Neural cell (in vitro differentiated cells): ENCODE results near the gene ACSM4. TPM values are rescaled to one million over a fixed set of nuclear protein-coding genes. Genes with fewer than 3 reads are reported as not detected.

Source experiments
- H2AFZ ChIP-seq: fragments of 200-600, 300-800 bp; sonication (generic), shearing (Covaris generic); 2 replicates; pipeline ENCODE4 v1.6.0; 2014; ENCODE audit warnings: low read depth, mild to moderate bottlenecking, antibody characterized with exemption, low read length, moderate library complexity
- H3F3A ChIP-seq: fragments of 200-600 bp; shearing (Covaris generic); 2 replicates; pipeline ENCODE4 v1.6.1; 2016; ENCODE audit warnings: mild to moderate bottlenecking, moderate library complexity, mixed read lengths, antibody characterized with exemption, low read length; ENCODE audit not compliant: insufficient read depth, poor library complexity, severe bottlenecking
- H3K27ac ChIP-seq: fragments of 200-600, 300-800 bp; sonication (generic), shearing (Covaris generic); 2 replicates; pipeline ENCODE4 v1.5.1; 2014; ENCODE audit warnings: mild to moderate bottlenecking, low read length, moderate library complexity
- H3K27me3 ChIP-seq: fragments of 300-800, 200-600 bp; sonication (generic), shearing (Covaris generic); 2 replicates; pipeline ENCODE4 v1.6.0; 2014; ENCODE audit warnings: mild to moderate bottlenecking, low read depth, low read length, moderate library complexity; ENCODE audit not compliant: insufficient read depth
- H3K36me3 ChIP-seq: fragments of 300-800, 200-600 bp; sonication (generic), shearing (Covaris generic); 2 replicates; pipeline ENCODE4 v1.5.1; 2014; ENCODE audit warnings: mild to moderate bottlenecking, antibody characterized with exemption, low read length, moderate library complexity; ENCODE audit not compliant: insufficient read depth
- H3K4me2 ChIP-seq: fragments of 300-800, 200-600 bp; sonication (generic), shearing (Covaris generic); 2 replicates; pipeline ENCODE4 v1.6.0; 2014; ENCODE audit warnings: mild to moderate bottlenecking, low read length
- H3K4me3 ChIP-seq: fragments of 300-800, 200-600 bp; sonication (generic), shearing (Covaris generic); 2 replicates; pipeline ENCODE4 v1.5.1; 2014; ENCODE audit warnings: mild to moderate bottlenecking, low read length, moderate library complexity
- H3K79me2 ChIP-seq: fragments of 200-600 bp; shearing (Covaris generic); replicated peaks from 2 replicates; pipeline ENCODE4 v1.6.0; 2014; ENCODE audit warnings: mild to moderate bottlenecking, low read length, moderate library complexity; ENCODE audit not compliant: insufficient read depth
- H3K9ac ChIP-seq: fragments of 300-800, 200-600 bp; sonication (generic), shearing (Covaris generic); 2 replicates; pipeline ENCODE4 v1.6.1; 2016; ENCODE audit warnings: mild to moderate bottlenecking, low read length, mixed read lengths
- H3K9me2 ChIP-seq: fragments of 200-600 bp; shearing (Covaris generic); 2 replicates; pipeline ENCODE4 v1.6.1; 2016; ENCODE audit warnings: mild to moderate bottlenecking, low read length, mixed read lengths; ENCODE audit not compliant: insufficient read depth
- H3K9me3 ChIP-seq: fragments of 200-600, 300-800 bp; sonication (generic), shearing (Covaris generic); 2 replicates; pipeline ENCODE4 v1.6.1; 2016; ENCODE audit warnings: mild to moderate bottlenecking, mixed run types, low read length, moderate library complexity, mixed read lengths
- H4K20me1 ChIP-seq: fragments of 200-600 bp; shearing (Covaris generic); 2 replicates; pipeline ENCODE4 v1.6.1; 2016; ENCODE audit warnings: mild to moderate bottlenecking, mixed run types; ENCODE audit not compliant: insufficient read depth
- EP300 ChIP-seq: fragments of 450-650 bp; conservative IDR thresholded peaks from 2 replicates; pipeline ENCODE4 v1.6.1; 2014; ENCODE audit warnings: antibody characterized with exemption, mild to moderate bottlenecking, moderate library complexity; ENCODE audit not compliant: poor library complexity, severe bottlenecking
- EZH2 ChIP-seq: fragments of 200-600, 300-800 bp; shearing (Covaris generic), sonication (generic); IDR thresholded peaks from 2 replicates; pipeline ENCODE4 v1.6.1; 2014; ENCODE audit warnings: antibody characterized with exemption, low read length, borderline replicate concordance, mild to moderate bottlenecking; ENCODE audit not compliant: insufficient read depth, poor library complexity, severe bottlenecking
- MXI1 ChIP-seq: fragments of 450-650 bp; conservative IDR thresholded peaks from 2 replicates; pipeline ENCODE4 v1.6.1; 2014; ENCODE audit warnings: antibody characterized with exemption, mild to moderate bottlenecking; ENCODE audit not compliant: poor library complexity, severe bottlenecking
- POLR2AphosphoS5 ChIP-seq: IDR thresholded peaks from 2 replicates; pipeline ENCODE4 v1.6.1; 2012
- RAD21 ChIP-seq: fragments of 450-650 bp; conservative IDR thresholded peaks from 2 replicates; pipeline ENCODE4 v1.6.1; 2014; ENCODE audit warnings: antibody characterized with exemption, mild to moderate bottlenecking, moderate library complexity
- SMC3 ChIP-seq: fragments of 450-650 bp; conservative IDR thresholded peaks from 2 replicates; pipeline ENCODE4 v1.6.1; 2014; ENCODE audit warnings: antibody characterized with exemption, mild to moderate bottlenecking, moderate library complexity; ENCODE audit not compliant: poor library complexity
- TAF1 ChIP-seq: IDR thresholded peaks from 2 replicates; pipeline ENCODE4 v1.6.1; 2012; ENCODE audit warnings: low read depth
- polyA plus RNA-seq: library from polyadenylated mRNA; depleted of rRNA; stranded (reverse); fragments of >200 nt; gene quantifications from 2 replicates; pipeline ENCODE4 v1.2.3, GENCODE V29; 2014
- TF ChIP-seq, protein P1 (sequence below): IDR thresholded peaks from 2 replicates; pipeline ENCODE4 v1.6.1; 2012; ENCODE audit warnings: borderline replicate concordance
- TF ChIP-seq, protein P2 (sequence below): fragments of 450-650 bp; IDR thresholded peaks from 2 replicates; pipeline ENCODE4 v1.5.1; 2014; ENCODE audit warnings: antibody characterized with exemption, mild to moderate bottlenecking, moderate library complexity; ENCODE audit not compliant: poor library complexity, severe bottlenecking

Gene ACSM4
- polyA plus RNA-seq, 1 donor from 2014 or later: not detected

GRCh38 chr12:7349418-7349817 is 45.5 kb downstream of the ACSM4 start:
- Histone ChIP-seq H2AFZ (no peak overlapping the region), H3K9me2 (no peaks in the 10 kb centered on the region), H4K20me1 (no peaks in the 10 kb centered on the region), H3K27ac (no peak overlapping the region), H3K27me3 (no peaks in the 10 kb centered on the region), H3K4me3 (no peak overlapping the region), H3K36me3 (no peaks in the 10 kb centered on the region), H3K9ac (no peak overlapping the region), H3K9me3 (no peaks in the 10 kb centered on the region), H3F3A (no peaks in the 10 kb centered on the region), H3K79me2 (no peaks in the 10 kb centered on the region), H3K4me2 (no peak overlapping the region)
- TF ChIP-seq TAF1: no peak
- no peak for TF ChIP-seq EZH2
- no peak for TF ChIP-seq RAD21
- no peak for TF ChIP-seq POLR2AphosphoS5
- no peak for TF ChIP-seq MXI1
- TF ChIP-seq, protein P1, sequence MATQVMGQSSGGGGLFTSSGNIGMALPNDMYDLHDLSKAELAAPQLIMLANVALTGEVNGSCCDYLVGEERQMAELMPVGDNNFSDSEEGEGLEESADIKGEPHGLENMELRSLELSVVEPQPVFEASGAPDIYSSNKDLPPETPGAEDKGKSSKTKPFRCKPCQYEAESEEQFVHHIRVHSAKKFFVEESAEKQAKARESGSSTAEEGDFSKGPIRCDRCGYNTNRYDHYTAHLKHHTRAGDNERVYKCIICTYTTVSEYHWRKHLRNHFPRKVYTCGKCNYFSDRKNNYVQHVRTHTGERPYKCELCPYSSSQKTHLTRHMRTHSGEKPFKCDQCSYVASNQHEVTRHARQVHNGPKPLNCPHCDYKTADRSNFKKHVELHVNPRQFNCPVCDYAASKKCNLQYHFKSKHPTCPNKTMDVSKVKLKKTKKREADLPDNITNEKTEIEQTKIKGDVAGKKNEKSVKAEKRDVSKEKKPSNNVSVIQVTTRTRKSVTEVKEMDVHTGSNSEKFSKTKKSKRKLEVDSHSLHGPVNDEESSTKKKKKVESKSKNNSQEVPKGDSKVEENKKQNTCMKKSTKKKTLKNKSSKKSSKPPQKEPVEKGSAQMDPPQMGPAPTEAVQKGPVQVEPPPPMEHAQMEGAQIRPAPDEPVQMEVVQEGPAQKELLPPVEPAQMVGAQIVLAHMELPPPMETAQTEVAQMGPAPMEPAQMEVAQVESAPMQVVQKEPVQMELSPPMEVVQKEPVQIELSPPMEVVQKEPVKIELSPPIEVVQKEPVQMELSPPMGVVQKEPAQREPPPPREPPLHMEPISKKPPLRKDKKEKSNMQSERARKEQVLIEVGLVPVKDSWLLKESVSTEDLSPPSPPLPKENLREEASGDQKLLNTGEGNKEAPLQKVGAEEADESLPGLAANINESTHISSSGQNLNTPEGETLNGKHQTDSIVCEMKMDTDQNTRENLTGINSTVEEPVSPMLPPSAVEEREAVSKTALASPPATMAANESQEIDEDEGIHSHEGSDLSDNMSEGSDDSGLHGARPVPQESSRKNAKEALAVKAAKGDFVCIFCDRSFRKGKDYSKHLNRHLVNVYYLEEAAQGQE: no peak
- TF ChIP-seq, protein P2, sequence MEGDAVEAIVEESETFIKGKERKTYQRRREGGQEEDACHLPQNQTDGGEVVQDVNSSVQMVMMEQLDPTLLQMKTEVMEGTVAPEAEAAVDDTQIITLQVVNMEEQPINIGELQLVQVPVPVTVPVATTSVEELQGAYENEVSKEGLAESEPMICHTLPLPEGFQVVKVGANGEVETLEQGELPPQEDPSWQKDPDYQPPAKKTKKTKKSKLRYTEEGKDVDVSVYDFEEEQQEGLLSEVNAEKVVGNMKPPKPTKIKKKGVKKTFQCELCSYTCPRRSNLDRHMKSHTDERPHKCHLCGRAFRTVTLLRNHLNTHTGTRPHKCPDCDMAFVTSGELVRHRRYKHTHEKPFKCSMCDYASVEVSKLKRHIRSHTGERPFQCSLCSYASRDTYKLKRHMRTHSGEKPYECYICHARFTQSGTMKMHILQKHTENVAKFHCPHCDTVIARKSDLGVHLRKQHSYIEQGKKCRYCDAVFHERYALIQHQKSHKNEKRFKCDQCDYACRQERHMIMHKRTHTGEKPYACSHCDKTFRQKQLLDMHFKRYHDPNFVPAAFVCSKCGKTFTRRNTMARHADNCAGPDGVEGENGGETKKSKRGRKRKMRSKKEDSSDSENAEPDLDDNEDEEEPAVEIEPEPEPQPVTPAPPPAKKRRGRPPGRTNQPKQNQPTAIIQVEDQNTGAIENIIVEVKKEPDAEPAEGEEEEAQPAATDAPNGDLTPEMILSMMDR: no peak
- no peak for TF ChIP-seq EP300
- TF ChIP-seq SMC3: no peak

DNA sequence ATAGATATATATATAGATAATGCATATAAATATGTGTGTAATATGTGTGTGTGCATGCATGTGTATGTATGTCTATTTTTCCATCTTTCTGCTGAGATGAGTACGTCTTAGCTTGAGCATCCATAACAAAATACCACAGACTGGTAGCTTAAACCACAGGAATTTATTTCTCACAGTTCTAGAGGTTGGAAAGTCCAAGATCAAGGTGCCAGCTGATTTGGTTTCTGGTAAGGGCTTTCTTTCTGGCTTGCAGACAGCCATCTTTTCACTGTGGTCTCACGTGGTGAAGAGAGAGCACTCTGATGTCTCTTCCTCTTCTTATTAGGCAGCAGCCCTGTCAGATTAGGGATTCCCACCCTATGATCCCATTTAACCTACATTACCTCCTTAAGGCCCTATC is 47.3 kb downstream of the ACSM4 start:
- Histone ChIP-seq H2AFZ (no peak overlapping the region), H3K36me3 (no peaks in the 10 kb centered on the region), H4K20me1 (no peaks in the 10 kb centered on the region), H3K4me3 (no peak overlapping the region), H3K9me3 (no peaks in the 10 kb centered on the region), H3K4me2 (no peak overlapping the region), H3F3A (no peaks in the 10 kb centered on the region), H3K9ac (no peak overlapping the region), H3K9me2 (no peaks in the 10 kb centered on the region), H3K27me3 (no peaks in the 10 kb centered on the region), H3K79me2 (no peaks in the 10 kb centered on the region), H3K27ac (no peak overlapping the region)
- TF ChIP-seq EP300: no peak
- TF ChIP-seq, protein P2: no peak
- TF ChIP-seq POLR2AphosphoS5: no peak
